H1 (cell line): ENCODE results near the gene KCNE1. TPM values are rescaled to one million over a fixed set of nuclear protein-coding genes. Genes with fewer than 3 reads are reported as not detected.
"Not testable (repeated sequence)": the region's sequence is repeated elsewhere in the genome, so short reads cannot be mapped to it uniquely, and the experiment has no call there.

ENCODE experiments used
- CTCF ChIA-PET: fragments of 300-600 bp; sonication (Branson Sonifier 250); formaldehyde crosslinking; loops from one replicate; lab custom pipeline; 2021; ENCODE audit not compliant: partially characterized antibody; lab: Charles Lee
- POLR2A ChIA-PET: fragments of 300-600 bp; sonication (Branson Sonifier 250); formaldehyde crosslinking; loops from one replicate; lab custom pipeline; 2021; ENCODE audit warnings: inconsistent platforms; ENCODE audit not compliant: partially characterized antibody; lab: Charles Lee
- DNase-seq, 2 experiments: peaks; one replicate each; pipeline versions ENCODE4 v3.0.0 to v3.0.0-alpha.2; 2010 to 2022; ENCODE audit warnings: low spot score in 2 of 2, low read depth in 1 of 2, mixed read lengths in 1 of 2
- FAIRE-seq: peaks from 2 replicates; lab custom pipeline; 2011; peaks lifted over from hg19 to GRCh38; lab: Jason Lieb, UNC
- H2AFZ ChIP-seq: 2 replicates; pipeline ENCODE4 v1.8.1; 2012; ENCODE audit warnings: low read length, inconsistent platforms
- H2AK5ac ChIP-seq: 2 replicates; pipeline ENCODE4 v1.6.1; 2013; ENCODE audit warnings: low read depth, low read length
- H2BK120ac ChIP-seq: replicated peaks from 2 replicates; pipeline ENCODE3; 2013; ENCODE audit warnings: low read depth, low read length, inconsistent platforms
- H2BK12ac ChIP-seq: 2 replicates; pipeline ENCODE4 v1.6.1; 2013; ENCODE audit warnings: low read depth, low read length
- H2BK15ac ChIP-seq: 2 replicates; pipeline ENCODE4 v1.6.1; 2013; ENCODE audit warnings: low read length
- H2BK20ac ChIP-seq: 2 replicates; pipeline ENCODE4 v1.6.1; 2013; ENCODE audit warnings: low read length
- H2BK5ac ChIP-seq: 2 replicates; pipeline ENCODE4 v1.6.1; 2013; ENCODE audit warnings: low read depth, low read length
- H3K14ac ChIP-seq: 2 replicates; pipeline ENCODE4 v1.6.1; 2013; ENCODE audit warnings: inconsistent platforms; ENCODE audit not compliant: insufficient read length
- H3K18ac ChIP-seq: 2 replicates; pipeline ENCODE4 v1.6.1; 2013; ENCODE audit warnings: low read length; ENCODE audit errors: extremely low read depth
- H3K23ac ChIP-seq: 2 replicates; pipeline ENCODE4 v1.6.1; 2013; ENCODE audit warnings: inconsistent platforms; ENCODE audit not compliant: insufficient read length
- H3K23me2 ChIP-seq: 2 replicates; pipeline ENCODE4 v1.6.1; 2013; ENCODE audit warnings: low read depth, low read length
- H3K27ac ChIP-seq: 2 replicates; pipeline ENCODE4 v1.6.1; 2011; ENCODE audit warnings: low read depth, low read length, inconsistent platforms
- H3K27me3 ChIP-seq, 4 experiments: replicated peaks in 1 of 4; 1 replicate in 1 of 4; 2 replicates in 3 of 4; pipeline versions ENCODE4 v1.6.1 to v1.8.1; 2011 to 2013; ENCODE audit warnings: low read length in 3 of 4, mild to moderate bottlenecking in 3 of 4, inconsistent platforms in 2 of 4, mixed read lengths in 2 of 4, moderate library complexity in 1 of 4; ENCODE audit not compliant: control insufficient read depth in 3 of 4, insufficient read depth in 3 of 4; ENCODE audit errors: extremely low read depth in 1 of 4
- H3K36me3 ChIP-seq, 4 experiments: 2 replicates each; pipeline versions ENCODE4 v1.6.1 to v1.8.1; 2011 to 2013; ENCODE audit warnings: mild to moderate bottlenecking in 4 of 4, low read length in 3 of 4, moderate library complexity in 2 of 4, control low read depth in 1 of 4, inconsistent platforms in 1 of 4; ENCODE audit not compliant: insufficient read depth in 4 of 4, control insufficient read depth in 2 of 4
- H3K4ac ChIP-seq: replicated peaks from 2 replicates; pipeline ENCODE3; 2013; ENCODE audit warnings: low read length, low read depth, mixed read lengths, inconsistent platforms; ENCODE audit not compliant: insufficient read length
- H3K4me1 ChIP-seq, 4 experiments: replicated peaks in 1 of 4; 1 replicate in 1 of 4; 2 replicates in 3 of 4; pipeline versions ENCODE4 v1.6.1 to v1.8.1; 2011 to 2013; ENCODE audit warnings: low read length in 3 of 4, inconsistent platforms in 2 of 4, mixed read lengths in 1 of 4; ENCODE audit not compliant: insufficient read depth in 4 of 4, control insufficient read depth in 3 of 4
- H3K4me2 ChIP-seq, 2 experiments: 2 replicates each; pipeline versions ENCODE4 v1.6.1 to v1.8.1; 2011 to 2013; ENCODE audit warnings: low read depth in 2 of 2, low read length in 2 of 2, control low read depth in 1 of 2, inconsistent platforms in 1 of 2, mild to moderate bottlenecking in 1 of 2; ENCODE audit not compliant: insufficient read depth in 1 of 2
- H3K4me3 ChIP-seq, 4 experiments: fragments of 200-600, 300-600 bp in 1 of 4; sonication (generic), shearing (Covaris generic), sonication (Bioruptor Twin) in 1 of 4; 2 replicates each; pipeline versions ENCODE4 v1.5.1 to v1.8.1; 2011 to 2016; ENCODE audit warnings: low read length in 4 of 4, low read depth in 3 of 4, control low read depth in 2 of 4, inconsistent platforms in 2 of 4, mild to moderate bottlenecking in 2 of 4, mixed read lengths in 1 of 4, moderate library complexity in 1 of 4; ENCODE audit not compliant: insufficient read depth in 2 of 4; ENCODE audit errors: extremely low read depth in 1 of 4
- H3K56ac ChIP-seq: replicated peaks from 2 replicates; pipeline ENCODE3; 2013; ENCODE audit warnings: low read depth, mild to moderate bottlenecking, mixed read lengths, low read length, inconsistent platforms; ENCODE audit not compliant: insufficient read length
- H3K79me1 ChIP-seq: 2 replicates; pipeline ENCODE4 v1.6.1; 2013; ENCODE audit warnings: low read depth, low read length, control low read depth
- H3K79me2 ChIP-seq, 2 experiments: 2 replicates each; pipeline versions ENCODE4 v1.6.1 to v1.8.1; 2012 to 2013; ENCODE audit warnings: low read length in 2 of 2, mild to moderate bottlenecking in 2 of 2, inconsistent platforms in 1 of 2; ENCODE audit not compliant: insufficient read depth in 2 of 2, control insufficient read depth in 1 of 2
- H3K9ac ChIP-seq, 4 experiments: replicated peaks in 1 of 4; 1 replicate in 1 of 4; 2 replicates in 3 of 4; pipeline versions ENCODE4 v1.6.1 to v1.8.1; 2011 to 2013; ENCODE audit warnings: low read depth in 3 of 4, low read length in 3 of 4, control low read depth in 2 of 4, mild to moderate bottlenecking in 2 of 4, moderate library complexity in 2 of 4, inconsistent platforms in 1 of 4; ENCODE audit errors: extremely low read depth in 1 of 4
- H3K9me3 ChIP-seq, 2 experiments: 2 replicates each; pipeline versions ENCODE4 v1.6.1 to v1.8.1; 2012 to 2013; ENCODE audit warnings: mild to moderate bottlenecking in 2 of 2, moderate library complexity in 2 of 2, control low read depth in 1 of 2, inconsistent platforms in 1 of 2, low read depth in 1 of 2, low read length in 1 of 2, mixed read lengths in 1 of 2; ENCODE audit not compliant: insufficient read depth in 2 of 2
- H4K20me1 ChIP-seq, 2 experiments: replicated peaks in 1 of 2; 2 replicates each; pipeline versions ENCODE3 to v1.8.1; 2011 to 2013; ENCODE audit warnings: inconsistent platforms in 2 of 2, low read length in 2 of 2, mild to moderate bottlenecking in 1 of 2; ENCODE audit not compliant: insufficient read depth in 2 of 2, control insufficient read depth in 1 of 2
- H4K5ac ChIP-seq: 2 replicates; pipeline ENCODE4 v1.6.1; 2013; ENCODE audit warnings: low read length, low read depth, mixed read lengths, inconsistent platforms; ENCODE audit not compliant: insufficient read length
- H4K8ac ChIP-seq: 2 replicates; pipeline ENCODE4 v1.8.0; 2013; ENCODE audit warnings: mild to moderate bottlenecking, moderate library complexity, low read length, inconsistent platforms; ENCODE audit not compliant: insufficient read depth; ENCODE audit errors: extremely low read depth
- H4K91ac ChIP-seq: replicated peaks from 2 replicates; pipeline ENCODE3; 2013; ENCODE audit warnings: low read length, mixed read lengths, inconsistent platforms; ENCODE audit not compliant: insufficient read length
- WGBS, 2 experiments: shearing (Covaris generic) in 1 of 2; methylation state at CpG; one replicate each; pipeline versions ENCODE4 v1.1.6 to v1.1.7; 2013 to 2015; ENCODE audit warnings: low lambda C conversion rate in 2 of 2, mixed read lengths in 2 of 2, inconsistent platforms in 1 of 2, low coverage in 1 of 2, missing lambda C conversion rate in 1 of 2; ENCODE audit not compliant: insufficient replicate concordance in 2 of 2, insufficient coverage in 1 of 2, insufficient read length in 1 of 2; ENCODE audit errors: extremely low coverage in 1 of 2, missing lambda C conversion rate in 1 of 2; 5-methylcytosine and 5-hydroxymethylcytosine counted together
- polyA plus RNA-seq, 7 experiments: library from polyadenylated mRNA; depleted of rRNA in 3 of 7; stranded (reverse) in 5 of 7; unstranded in 2 of 7; fragments of >200 nt in 5 of 7; fragments of 200-250 nt in 2 of 7; gene quantifications; 1 replicate in 5 of 7; 2 replicates in 1 of 7; 4 replicates in 1 of 7; pipeline versions ENCODE4 v1.2.1 to v1.2.3, GENCODE V29; 2011 to 2013; ENCODE audit warnings: missing spikeins in 2 of 7, mixed read lengths in 2 of 7
- total RNA-seq: library from RNA; stranded (reverse); fragmentation: NEBNext Ultra II Directional; extraction: Animal tissue kit (Norgen Biotek cat#: 25700); gene quantifications from 2 replicates; pipeline ENCODE4 v1.2.1, GENCODE V29; 2021

KCNE1 gene
- total and polyA plus RNA-seq, 2 of the 8 experiments (the other 6 are each of a cell fraction or from before 2014, with no cell fraction given): 0.08 to 0.28 TPM

GRCh38 chr21:34458266-34458665 is 53.7 kb downstream of the KCNE1 start:
- H2AFZ ChIP-seq, H3K36me3 ChIP-seq, FAIRE-seq, H4K91ac ChIP-seq, H3K56ac ChIP-seq, H4K5ac ChIP-seq, H4K8ac ChIP-seq, H3K27ac ChIP-seq, H3K27me3 ChIP-seq, H3K4me2 ChIP-seq, H2BK15ac ChIP-seq, H3K79me1 ChIP-seq, H3K9me3 ChIP-seq, H2BK120ac ChIP-seq, H3K23me2 ChIP-seq, H2AK5ac ChIP-seq, H2BK20ac ChIP-seq, H3K18ac ChIP-seq, H2BK5ac ChIP-seq, H3K9ac ChIP-seq, CTCF ChIA-PET, H3K79me2 ChIP-seq, H3K14ac ChIP-seq, H3K4ac ChIP-seq, DNase-seq, H4K20me1 ChIP-seq, H3K4me3 ChIP-seq, H3K4me1 ChIP-seq, H2BK12ac ChIP-seq, POLR2A ChIA-PET, H3K23ac ChIP-seq: not testable (repeated sequence)
- WGBS, 2 experiments: no CpG with 5 or more reads among the region's 7 CpGs

GRCh38 chr21:34456180-34456579 is 55.8 kb downstream of the KCNE1 start:
- CTCF ChIA-PET, FAIRE-seq: not testable (repeated sequence)

More at GRCh38 chr21:34456180-34456579, 55.8 kb downstream of the KCNE1 start:
- H4K5ac ChIP-seq, H2BK15ac ChIP-seq, H3K4me3 ChIP-seq, H3K27me3 ChIP-seq, H2BK20ac ChIP-seq, H3K14ac ChIP-seq, H3K56ac ChIP-seq, H3K79me1 ChIP-seq, POLR2A ChIA-PET, H4K91ac ChIP-seq, H3K9ac ChIP-seq, H3K18ac ChIP-seq, H3K36me3 ChIP-seq, DNase-seq, H2BK5ac ChIP-seq, H3K9me3 ChIP-seq, H3K79me2 ChIP-seq, H3K4me1 ChIP-seq, H2BK120ac ChIP-seq, H2AK5ac ChIP-seq, H3K27ac ChIP-seq, H4K8ac ChIP-seq, H3K23ac ChIP-seq, H2AFZ ChIP-seq, H3K4me2 ChIP-seq, H3K23me2 ChIP-seq, H4K20me1 ChIP-seq, H2BK12ac ChIP-seq, H3K4ac ChIP-seq: not testable (repeated sequence)
- no CpG with 5 or more reads among the region's 6 CpGs for WGBS, 2 experiments
